ENCODE results near the gene PPM1D.

DNA sequence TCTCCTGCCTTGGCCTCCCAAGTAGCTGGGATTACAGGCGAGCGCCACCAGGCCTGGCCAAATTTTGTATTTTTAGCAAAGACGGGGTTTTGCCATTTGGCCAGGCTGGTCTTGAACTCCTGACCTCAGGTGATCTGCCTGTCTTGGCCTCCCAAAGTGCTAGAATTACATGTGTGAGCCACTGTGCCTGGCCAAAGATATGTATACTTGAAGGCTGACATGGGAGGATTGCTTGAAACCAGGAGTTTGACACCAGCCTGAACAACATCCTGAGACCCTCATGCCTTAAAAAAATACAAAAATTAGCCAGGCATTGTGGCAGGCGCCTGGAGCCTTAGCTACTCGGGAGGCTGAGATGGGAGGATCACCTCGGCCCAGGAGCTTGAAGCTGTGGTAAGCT, 80.8 kb downstream of the PPM1D start:
- TF ChIP-seq, protein P1, sequence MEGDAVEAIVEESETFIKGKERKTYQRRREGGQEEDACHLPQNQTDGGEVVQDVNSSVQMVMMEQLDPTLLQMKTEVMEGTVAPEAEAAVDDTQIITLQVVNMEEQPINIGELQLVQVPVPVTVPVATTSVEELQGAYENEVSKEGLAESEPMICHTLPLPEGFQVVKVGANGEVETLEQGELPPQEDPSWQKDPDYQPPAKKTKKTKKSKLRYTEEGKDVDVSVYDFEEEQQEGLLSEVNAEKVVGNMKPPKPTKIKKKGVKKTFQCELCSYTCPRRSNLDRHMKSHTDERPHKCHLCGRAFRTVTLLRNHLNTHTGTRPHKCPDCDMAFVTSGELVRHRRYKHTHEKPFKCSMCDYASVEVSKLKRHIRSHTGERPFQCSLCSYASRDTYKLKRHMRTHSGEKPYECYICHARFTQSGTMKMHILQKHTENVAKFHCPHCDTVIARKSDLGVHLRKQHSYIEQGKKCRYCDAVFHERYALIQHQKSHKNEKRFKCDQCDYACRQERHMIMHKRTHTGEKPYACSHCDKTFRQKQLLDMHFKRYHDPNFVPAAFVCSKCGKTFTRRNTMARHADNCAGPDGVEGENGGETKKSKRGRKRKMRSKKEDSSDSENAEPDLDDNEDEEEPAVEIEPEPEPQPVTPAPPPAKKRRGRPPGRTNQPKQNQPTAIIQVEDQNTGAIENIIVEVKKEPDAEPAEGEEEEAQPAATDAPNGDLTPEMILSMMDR (IDR thresholded peaks at IDR 0.05), result no peak
- TF ChIP-seq POLR2A (IDR thresholded peaks at IDR 0.05), result no peak
